Measurements from ENCODE around the gene RUBCN.

DNA sequence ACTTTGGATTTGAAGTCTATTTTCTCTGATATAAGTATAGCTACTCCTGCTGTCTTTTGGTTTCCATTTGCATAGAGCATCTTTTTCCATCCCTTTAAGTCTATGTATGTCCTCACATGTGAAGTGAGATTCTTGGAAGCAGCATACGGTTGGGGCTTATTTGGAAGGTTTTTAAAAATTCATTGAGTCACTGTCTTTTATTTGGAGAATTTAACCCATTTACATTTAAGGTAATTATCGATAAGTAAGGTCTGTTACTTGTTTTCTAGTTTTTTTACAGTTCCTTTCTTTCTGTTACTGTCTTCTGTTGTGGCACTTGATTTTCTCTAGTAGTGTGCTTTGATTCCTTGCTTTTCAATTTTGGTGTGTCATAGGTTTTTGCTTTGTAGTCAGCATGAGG lies 14.0 kb downstream of the RUBCN start:
- TF ChIP-seq, protein P1, sequence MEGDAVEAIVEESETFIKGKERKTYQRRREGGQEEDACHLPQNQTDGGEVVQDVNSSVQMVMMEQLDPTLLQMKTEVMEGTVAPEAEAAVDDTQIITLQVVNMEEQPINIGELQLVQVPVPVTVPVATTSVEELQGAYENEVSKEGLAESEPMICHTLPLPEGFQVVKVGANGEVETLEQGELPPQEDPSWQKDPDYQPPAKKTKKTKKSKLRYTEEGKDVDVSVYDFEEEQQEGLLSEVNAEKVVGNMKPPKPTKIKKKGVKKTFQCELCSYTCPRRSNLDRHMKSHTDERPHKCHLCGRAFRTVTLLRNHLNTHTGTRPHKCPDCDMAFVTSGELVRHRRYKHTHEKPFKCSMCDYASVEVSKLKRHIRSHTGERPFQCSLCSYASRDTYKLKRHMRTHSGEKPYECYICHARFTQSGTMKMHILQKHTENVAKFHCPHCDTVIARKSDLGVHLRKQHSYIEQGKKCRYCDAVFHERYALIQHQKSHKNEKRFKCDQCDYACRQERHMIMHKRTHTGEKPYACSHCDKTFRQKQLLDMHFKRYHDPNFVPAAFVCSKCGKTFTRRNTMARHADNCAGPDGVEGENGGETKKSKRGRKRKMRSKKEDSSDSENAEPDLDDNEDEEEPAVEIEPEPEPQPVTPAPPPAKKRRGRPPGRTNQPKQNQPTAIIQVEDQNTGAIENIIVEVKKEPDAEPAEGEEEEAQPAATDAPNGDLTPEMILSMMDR (IDR thresholded peaks at IDR 0.05): no peak
- no peak for TF ChIP-seq POLR2A (IDR thresholded peaks at IDR 0.05; ENCODE audit: low read depth)

All from esophagus muscularis mucosa (tissue), 3 donors.